Hepatocyte (in vitro differentiated cells): ENCODE data around the gene CATSPER3. TPM values are rescaled to one million over a fixed set of nuclear protein-coding genes. Genes with fewer than 3 reads are reported as not detected.

Source experiments
- DNase-seq: peaks from one replicate; pipeline ENCODE4 v3.0.0-alpha.2; 2016; ENCODE audit warnings: low spot score
- H2AFZ ChIP-seq: fragments of 200-600 bp; sonication (generic); 2 replicates; pipeline ENCODE4 v1.6.0; 2016; ENCODE audit warnings: antibody characterized with exemption, mild to moderate bottlenecking
- H3K27ac ChIP-seq: fragments of 200-600 bp; sonication (generic); 2 replicates; pipeline ENCODE4 v1.5.1; 2016; ENCODE audit warnings: mild to moderate bottlenecking
- H3K27me3 ChIP-seq: fragments of 200-600 bp; sonication (generic); 2 replicates; pipeline ENCODE4 v1.6.1; 2016
- H3K36me3 ChIP-seq: fragments of 200-600 bp; sonication (generic); replicated peaks from 2 replicates; pipeline ENCODE4 v1.5.1; 2016; ENCODE audit warnings: low read depth; ENCODE audit not compliant: insufficient read depth
- H3K4me1 ChIP-seq: fragments of 200-600 bp; sonication (generic); 2 replicates; pipeline ENCODE4 v1.5.1; 2016; ENCODE audit warnings: mild to moderate bottlenecking, moderate library complexity; ENCODE audit not compliant: insufficient read depth
- H3K4me2 ChIP-seq: fragments of 200-600 bp; sonication (generic); 2 replicates; pipeline ENCODE4 v1.6.0; 2016
- H3K4me3 ChIP-seq: fragments of 200-600 bp; sonication (generic); 2 replicates; pipeline ENCODE4 v1.5.1; 2016; ENCODE audit warnings: mild to moderate bottlenecking
- H3K79me2 ChIP-seq: fragments of 200-600 bp; sonication (generic); 2 replicates; pipeline ENCODE4 v1.6.0; 2017; ENCODE audit warnings: mild to moderate bottlenecking
- H3K9me2 ChIP-seq: fragments of 200-600 bp; sonication (generic); replicated peaks from 2 replicates; pipeline ENCODE4 v1.6.0; 2017; ENCODE audit warnings: mild to moderate bottlenecking; ENCODE audit not compliant: insufficient read depth
- H3K9me3 ChIP-seq: fragments of 200-600 bp; sonication (generic); 2 replicates; pipeline ENCODE4 v1.5.1; 2016; ENCODE audit warnings: low read depth, mild to moderate bottlenecking
- H4K20me1 ChIP-seq: fragments of 200-600 bp; sonication (generic); 2 replicates; pipeline ENCODE4 v1.6.0; 2016; ENCODE audit warnings: mild to moderate bottlenecking; ENCODE audit not compliant: insufficient read depth, poor library complexity, severe bottlenecking
- EZH2 ChIP-seq: fragments of 200-600 bp; sonication (generic); IDR thresholded peaks from 2 replicates; pipeline ENCODE4 v1.6.1; 2016; ENCODE audit warnings: antibody characterized with exemption, mild to moderate bottlenecking, borderline replicate concordance
- EZH2phosphoT487 ChIP-seq: fragments of 200-600 bp; sonication (generic); IDR thresholded peaks from one replicate; pipeline ENCODE4 v1.6.1; 2018; ENCODE audit warnings: antibody characterized with exemption, mild to moderate bottlenecking, low read depth, moderate library complexity; ENCODE audit not compliant: unreplicated experiment, severe bottlenecking
- WGBS: methylation state at CpG from one replicate; pipeline ENCODE4 v1.1.6; 2016; ENCODE audit warnings: low lambda C conversion rate; ENCODE audit errors: missing lambda C conversion rate; 5-methylcytosine and 5-hydroxymethylcytosine counted together
- polyA plus RNA-seq: library from polyadenylated mRNA; unstranded; fragments of >200 nt; fragmentation: Nextera tagmentation; extraction: Ambion mirVana; gene quantifications from 2 replicates; pipeline ENCODE4 v1.2.1, GENCODE V29; 2016
- total RNA-seq: library from RNA; depleted of rRNA; stranded (reverse); fragments of >200 nt; gene quantifications from 2 replicates; pipeline ENCODE4 v1.2.3, GENCODE V29; 2014
- TF ChIP-seq, protein P1 (sequence below): fragments of 200-600 bp; sonication (generic); IDR thresholded peaks from 2 replicates; pipeline ENCODE4 v1.5.1; 2016; ENCODE audit warnings: antibody characterized with exemption, mild to moderate bottlenecking; ENCODE audit not compliant: poor library complexity

Gene CATSPER3
- total and polyA plus RNA-seq, 2 experiments from 2014 or later = 0.59 TPM; not detected in 1

DNA sequence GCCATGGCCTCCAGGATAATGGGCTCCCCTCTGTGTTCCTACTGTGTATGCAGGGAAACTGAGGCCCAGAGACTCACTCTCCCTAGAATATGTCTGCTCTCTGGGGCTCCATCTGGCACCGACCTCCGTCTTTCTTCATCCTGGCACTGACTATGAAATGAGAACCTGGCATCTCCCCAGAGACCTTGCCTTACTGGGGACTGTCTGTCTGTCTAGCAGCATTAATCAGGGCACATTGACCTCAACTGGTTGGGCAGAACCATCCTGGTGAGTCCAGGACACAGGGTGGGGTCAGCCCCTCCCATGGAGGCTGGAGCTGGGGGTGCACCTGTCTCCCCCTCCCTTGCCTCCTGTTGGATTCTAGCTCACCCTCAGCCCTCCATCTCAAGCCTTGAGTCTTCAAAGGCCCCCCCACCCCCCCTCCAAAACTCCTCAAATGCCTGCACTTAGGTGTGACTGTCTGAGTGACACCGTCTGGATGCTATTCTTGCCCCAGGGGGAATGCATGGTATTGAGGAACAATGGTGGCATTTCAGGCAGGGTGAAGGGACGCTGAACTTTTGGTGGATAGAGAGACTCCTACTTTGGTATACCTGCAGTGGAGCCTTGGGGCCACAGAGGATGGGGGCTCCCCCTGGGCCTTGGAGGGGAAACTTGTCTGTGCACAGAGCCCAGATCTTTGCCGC lies 79.1 kb downstream of the CATSPER3 start:
- Histone ChIP-seq H3K4me2 (no peak overlapping the region), H4K20me1 (no peaks in the 10 kb centered on the region), H3K9me2 (no peaks in the 10 kb centered on the region), H3K9me3 (no peaks in the 10 kb centered on the region), H3K4me1 (peaks cover 6% of the 10 kb centered on the region), H3K27ac (peak overlapping the region; percentile 84), H3K36me3 (no peaks in the 10 kb centered on the region), H3K79me2 (no peaks in the 10 kb centered on the region), H3K4me3 (no peak overlapping the region), H2AFZ (no peak overlapping the region), H3K27me3 (peaks cover 35% of the 10 kb centered on the region)
- WGBS = 76% methylated on average over 5 of the region's 5 CpGs
- DNase-seq = no peak
- TF ChIP-seq, protein P1, sequence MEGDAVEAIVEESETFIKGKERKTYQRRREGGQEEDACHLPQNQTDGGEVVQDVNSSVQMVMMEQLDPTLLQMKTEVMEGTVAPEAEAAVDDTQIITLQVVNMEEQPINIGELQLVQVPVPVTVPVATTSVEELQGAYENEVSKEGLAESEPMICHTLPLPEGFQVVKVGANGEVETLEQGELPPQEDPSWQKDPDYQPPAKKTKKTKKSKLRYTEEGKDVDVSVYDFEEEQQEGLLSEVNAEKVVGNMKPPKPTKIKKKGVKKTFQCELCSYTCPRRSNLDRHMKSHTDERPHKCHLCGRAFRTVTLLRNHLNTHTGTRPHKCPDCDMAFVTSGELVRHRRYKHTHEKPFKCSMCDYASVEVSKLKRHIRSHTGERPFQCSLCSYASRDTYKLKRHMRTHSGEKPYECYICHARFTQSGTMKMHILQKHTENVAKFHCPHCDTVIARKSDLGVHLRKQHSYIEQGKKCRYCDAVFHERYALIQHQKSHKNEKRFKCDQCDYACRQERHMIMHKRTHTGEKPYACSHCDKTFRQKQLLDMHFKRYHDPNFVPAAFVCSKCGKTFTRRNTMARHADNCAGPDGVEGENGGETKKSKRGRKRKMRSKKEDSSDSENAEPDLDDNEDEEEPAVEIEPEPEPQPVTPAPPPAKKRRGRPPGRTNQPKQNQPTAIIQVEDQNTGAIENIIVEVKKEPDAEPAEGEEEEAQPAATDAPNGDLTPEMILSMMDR = no peak
- TF ChIP-seq EZH2phosphoT487 (no peak), EZH2 (no peak)

DNA sequence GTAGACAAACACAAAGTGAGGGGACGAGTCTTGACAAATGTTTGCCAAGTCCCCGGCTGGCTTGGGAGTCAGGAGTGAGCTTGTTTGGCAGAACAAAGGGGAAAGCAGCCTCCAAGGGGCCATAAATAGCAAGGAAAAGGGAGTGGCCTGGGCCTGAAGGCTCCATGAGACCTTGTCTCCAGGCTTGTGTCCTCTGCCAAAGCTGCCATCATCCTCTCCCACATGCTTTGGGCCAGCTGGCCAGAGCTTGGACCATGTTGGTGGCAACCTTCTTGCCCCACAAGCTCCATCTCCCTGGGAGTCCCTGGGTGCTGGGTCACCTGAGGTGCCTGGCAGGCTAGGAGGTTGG lies 79.6 kb downstream of the CATSPER3 start:
- peaks cover 32% of the 10 kb centered on the region for H3K27me3 ChIP-seq
- no peak for DNase-seq

DNA sequence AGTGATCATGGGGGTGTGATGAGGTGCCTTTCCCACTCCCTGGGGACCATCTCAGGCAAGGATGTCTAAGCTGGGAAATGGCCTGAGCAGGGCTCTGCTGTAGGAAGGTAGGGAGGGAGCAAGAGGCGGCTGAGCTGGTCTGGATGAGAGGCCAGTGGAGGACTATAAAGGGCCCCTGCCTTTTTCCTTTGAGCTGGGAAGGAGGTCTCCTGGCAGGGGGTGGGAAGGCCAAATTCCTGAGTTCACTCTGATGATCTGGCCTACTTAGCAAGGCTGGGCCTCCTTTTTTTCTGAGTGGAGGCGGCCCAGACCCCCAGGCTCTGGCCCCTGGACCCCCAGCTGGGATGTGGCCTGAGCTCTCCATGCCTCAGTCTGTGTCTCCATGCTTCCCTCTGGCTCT lies 80.6 kb downstream of the CATSPER3 start:
- peaks cover 6% of the 10 kb centered on the region for H3K4me1 ChIP-seq
- H3K4me3 ChIP-seq = no peak overlapping the region
- no peaks in the 10 kb centered on the region for H3K36me3 ChIP-seq
- H3K4me2 ChIP-seq = no peak overlapping the region
- H3K9me2 ChIP-seq = no peaks in the 10 kb centered on the region
- TF ChIP-seq, protein P1 = no peak
- H2AFZ ChIP-seq = no peak overlapping the region
- H3K9me3 ChIP-seq = no peaks in the 10 kb centered on the region
- no peak overlapping the region for H3K27ac ChIP-seq
- H3K27me3 ChIP-seq = peaks cover 29% of the 10 kb centered on the region
- no peaks in the 10 kb centered on the region for H3K79me2 ChIP-seq
- H4K20me1 ChIP-seq = no peaks in the 10 kb centered on the region
- 92% methylated on average over 2 of the region's 2 CpGs for WGBS
- DNase-seq = no peak

More for the DNA sequence above, 79.6 kb downstream of the CATSPER3 start:
- Histone ChIP-seq H2AFZ (no peak overlapping the region), H3K9me3 (no peaks in the 10 kb centered on the region), H3K4me3 (no peak overlapping the region), H4K20me1 (no peaks in the 10 kb centered on the region), H3K4me2 (no peak overlapping the region), H3K79me2 (no peaks in the 10 kb centered on the region), H3K36me3 (no peaks in the 10 kb centered on the region), H3K27ac (peak overlapping the region; percentile 84), H3K4me1 (peaks cover 6% of the 10 kb centered on the region), H3K9me2 (no peaks in the 10 kb centered on the region)
- WGBS = 45% methylated on average over 2 of the region's 2 CpGs
- TF ChIP-seq EZH2 = no peak
- TF ChIP-seq EZH2phosphoT487 = no peak
- TF ChIP-seq, protein P1 = no peak
